H9 (cell line): ENCODE data around the gene PGAP6. TPM values are rescaled to one million over a fixed set of nuclear protein-coding genes. Genes with fewer than 3 reads are reported as not detected.

Experiments used
- DNase-seq: peaks from one replicate; pipeline ENCODE4 v3.0.0-alpha.2; 2017
- H2AFZ ChIP-seq: one replicate; pipeline ENCODE4 v1.6.1; 2013; ENCODE audit warnings: mild to moderate bottlenecking, low read length, control low read depth, moderate library complexity
- H2AK5ac ChIP-seq: 2 replicates; pipeline ENCODE4 v1.6.1; 2013; ENCODE audit warnings: low read length, control low read depth, mixed read lengths; ENCODE audit not compliant: insufficient read length
- H2BK120ac ChIP-seq: one replicate; pipeline ENCODE4 v1.6.1; 2013; ENCODE audit warnings: low read depth, mild to moderate bottlenecking, low read length, control low read depth, inconsistent platforms; ENCODE audit not compliant: poor library complexity, severe bottlenecking
- H2BK12ac ChIP-seq: 2 replicates; pipeline ENCODE4 v1.6.1; 2013; ENCODE audit warnings: low read length, control low read depth, mixed read lengths, low read depth; ENCODE audit not compliant: insufficient read length
- H2BK15ac ChIP-seq: 2 replicates; pipeline ENCODE4 v1.6.1; 2013; ENCODE audit warnings: low read depth, low read length, control low read depth
- H2BK20ac ChIP-seq: one replicate; pipeline ENCODE4 v1.6.1; 2013; ENCODE audit warnings: low read depth, mild to moderate bottlenecking, low read length, control low read depth, inconsistent platforms; ENCODE audit not compliant: poor library complexity, severe bottlenecking
- H2BK5ac ChIP-seq: 2 replicates; pipeline ENCODE4 v1.6.1; 2013; ENCODE audit warnings: low read length, control low read depth, mixed read lengths; ENCODE audit not compliant: insufficient read length
- H3K14ac ChIP-seq: 2 replicates; pipeline ENCODE4 v1.6.1; 2013; ENCODE audit warnings: low read length, control low read depth; ENCODE audit not compliant: insufficient read depth
- H3K18ac ChIP-seq: 2 replicates; pipeline ENCODE4 v1.6.1; 2013; ENCODE audit warnings: low read depth, mild to moderate bottlenecking, mixed read lengths, low read length, control low read depth; ENCODE audit not compliant: insufficient read length
- H3K23ac ChIP-seq: 2 replicates; pipeline ENCODE4 v1.6.1; 2013; ENCODE audit warnings: low read length, control low read depth, mixed read lengths, low read depth; ENCODE audit not compliant: insufficient read length
- H3K23me2 ChIP-seq: 2 replicates; pipeline ENCODE4 v1.6.1; 2013; ENCODE audit warnings: low read depth, mild to moderate bottlenecking, mixed read lengths, low read length, control low read depth; ENCODE audit not compliant: insufficient read length, poor library complexity, severe bottlenecking
- H3K27ac ChIP-seq: 2 replicates; pipeline ENCODE4 v1.5.1; 2013; ENCODE audit warnings: low read length, control low read depth, mixed read lengths, low read depth; ENCODE audit not compliant: insufficient read length
- H3K27me3 ChIP-seq: 2 replicates; pipeline ENCODE4 v1.6.1; 2013; ENCODE audit warnings: low read length, control low read depth, inconsistent platforms; ENCODE audit not compliant: insufficient read depth
- H3K4ac ChIP-seq: 2 replicates; pipeline ENCODE4 v1.6.1; 2013; ENCODE audit warnings: low read depth, mild to moderate bottlenecking, control low read depth, inconsistent platforms, low read length, moderate library complexity
- H3K4me1 ChIP-seq: 2 replicates; pipeline ENCODE4 v1.6.1; 2013; ENCODE audit warnings: low read length, control low read depth, inconsistent platforms; ENCODE audit not compliant: insufficient read depth
- H3K4me2 ChIP-seq: 2 replicates; pipeline ENCODE4 v1.6.1; 2013; ENCODE audit warnings: low read length, control low read depth, mixed read lengths; ENCODE audit not compliant: insufficient read length, insufficient read depth
- H3K56ac ChIP-seq: 2 replicates; pipeline ENCODE4 v1.6.1; 2013; ENCODE audit warnings: low read depth, mild to moderate bottlenecking, mixed read lengths, low read length, control low read depth; ENCODE audit not compliant: insufficient read length
- H3K79me1 ChIP-seq: 2 replicates; pipeline ENCODE4 v1.6.1; 2013; ENCODE audit warnings: low read depth, mild to moderate bottlenecking, moderate library complexity, low read length, control low read depth, inconsistent platforms; ENCODE audit not compliant: insufficient read depth, poor library complexity, severe bottlenecking
- H3K79me2 ChIP-seq: 2 replicates; pipeline ENCODE4 v1.6.1; 2013; ENCODE audit warnings: low read length, control low read depth, inconsistent platforms; ENCODE audit not compliant: insufficient read depth
- H3K9ac ChIP-seq: 2 replicates; pipeline ENCODE4 v1.6.1; 2013; ENCODE audit warnings: low read length, control low read depth, mixed read lengths; ENCODE audit not compliant: insufficient read length; ENCODE audit errors: extremely low read depth
- H3K9me3 ChIP-seq: one replicate; pipeline ENCODE4 v1.6.1; 2013; ENCODE audit warnings: low read depth, low read length, inconsistent platforms; ENCODE audit not compliant: control insufficient read depth
- H3T11ph ChIP-seq: one replicate; pipeline ENCODE4 v1.6.1; 2013; ENCODE audit warnings: mild to moderate bottlenecking, low read length, control low read depth, inconsistent platforms
- H4K20me1 ChIP-seq: one replicate; pipeline ENCODE4 v1.6.1; 2013; ENCODE audit not compliant: control insufficient read depth, insufficient read length, insufficient read depth
- H4K5ac ChIP-seq: 2 replicates; pipeline ENCODE4 v1.6.1; 2013; ENCODE audit warnings: low read depth, mild to moderate bottlenecking, mixed read lengths, low read length, control low read depth; ENCODE audit not compliant: insufficient read length
- H4K8ac ChIP-seq: replicated peaks from 2 replicates; pipeline ENCODE4 v1.6.1; 2013; ENCODE audit warnings: low read length, control low read depth, mixed read lengths, low read depth; ENCODE audit not compliant: insufficient read length
- H4K91ac ChIP-seq: 2 replicates; pipeline ENCODE4 v1.6.1; 2013; ENCODE audit warnings: low read depth, mild to moderate bottlenecking, moderate library complexity, mixed read lengths, low read length, control low read depth; ENCODE audit not compliant: insufficient read length
- H3K27ac Mint-ChIP-seq, 3 experiments: 2 replicates in 2 of 3; 3 replicates in 1 of 3; pipeline ENCODE4 v1.8.0; 2020 to 2021; ENCODE audit warnings: mixed read lengths in 3 of 3, mild to moderate bottlenecking in 1 of 3, moderate library complexity in 1 of 3
- H3K27me3 Mint-ChIP-seq: 2 replicates; pipeline ENCODE4 v1.8.0; 2021; ENCODE audit warnings: low read depth, mild to moderate bottlenecking, moderate library complexity, mixed read lengths
- H3K36me3 Mint-ChIP-seq, 3 experiments: 2 replicates in 2 of 3; 3 replicates in 1 of 3; pipeline ENCODE4 v1.8.0; 2020 to 2021; ENCODE audit warnings: low read depth in 3 of 3, mixed read lengths in 3 of 3; ENCODE audit not compliant: insufficient read depth in 1 of 3
- H3K4me1 Mint-ChIP-seq, 2 experiments: 2 replicates each; pipeline ENCODE4 v1.8.0; 2020; ENCODE audit warnings: mixed read lengths in 2 of 2
- H3K4me3 Mint-ChIP-seq, 2 experiments: 2 replicates in 1 of 2; 3 replicates in 1 of 2; pipeline ENCODE4 v1.8.0; 2020 to 2021; ENCODE audit warnings: mild to moderate bottlenecking in 2 of 2, mixed read lengths in 2 of 2, moderate library complexity in 1 of 2
- H3K9me3 Mint-ChIP-seq, 2 experiments: 2 replicates in 1 of 2; 3 replicates in 1 of 2; pipeline ENCODE4 v1.8.0; 2020; ENCODE audit warnings: mild to moderate bottlenecking in 2 of 2, mixed read lengths in 2 of 2, moderate library complexity in 1 of 2
- WGBS: extraction: QIAGEN DNeasy Blood & Tissue Kit; methylation state at CpG from one replicate; pipeline ENCODE4 v1.1.7; 2013; ENCODE audit warnings: missing lambda C conversion rate, low lambda C conversion rate, mixed read lengths; ENCODE audit not compliant: insufficient read length; ENCODE audit errors: extremely low coverage; 5-methylcytosine and 5-hydroxymethylcytosine counted together
- total RNA-seq: library from RNA; stranded (reverse); gene quantifications from 2 replicates; pipeline ENCODE4 v1.2.1, GENCODE V29; 2021
- TF ChIP-seq, protein P1 (sequence below): fragments of 200-600 bp; sonication (generic); conservative IDR thresholded peaks from 3 replicates; pipeline ENCODE4 v1.8.0; 2021; ENCODE audit warnings: antibody characterized with exemption, mild to moderate bottlenecking

PGAP6 gene
- total RNA-seq, 1 experiment from 2014 or later: 111 TPM

DNA sequence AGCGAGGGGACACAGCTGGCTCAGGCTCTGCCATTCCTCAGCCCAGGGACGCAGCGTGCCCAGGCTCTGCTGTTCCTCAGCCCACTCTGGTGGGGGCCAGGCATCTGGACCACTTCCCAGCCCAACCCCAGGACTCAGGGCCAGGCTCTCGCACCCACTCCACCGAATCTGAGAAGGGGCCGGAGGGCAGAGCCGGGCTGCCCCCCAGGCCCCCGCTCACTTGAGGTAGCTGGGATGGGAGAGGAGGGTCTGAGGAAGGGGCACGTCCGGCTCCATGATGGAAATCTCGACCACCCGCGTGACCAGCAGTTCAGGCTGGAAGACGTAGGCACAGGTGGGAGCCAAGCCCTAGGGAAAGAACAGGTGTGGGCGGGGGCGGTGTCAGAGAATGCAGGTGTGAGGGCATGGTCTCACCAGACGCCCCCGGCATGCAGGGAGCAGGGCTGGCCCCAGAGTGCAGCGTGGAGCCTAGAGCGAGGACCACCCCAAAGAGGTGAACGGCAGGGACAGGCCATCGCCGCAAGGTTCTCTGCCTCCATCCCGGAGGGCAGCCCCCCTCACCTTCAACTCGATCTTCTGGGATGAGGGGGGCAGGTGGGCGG, 4.9 kb downstream of the PGAP6 start:
- Mint-ChIP-seq H3K27me3 (no peaks in the 10 kb centered on the region), H3K27ac (no peak overlapping the region), H3K4me1 (peaks cover 7 to 21% of the 10 kb centered on the region in 2 experiments), H3K4me3 (no peak overlapping the region), H3K9me3 (no peaks in the 10 kb centered on the region), H3K36me3 (peaks cover 5 to 44% (median 17%) of the 10 kb centered on the region in 3 experiments)
- DNase-seq: no peak
- Histone ChIP-seq H3K4ac (no peak overlapping the region), H2BK5ac (no peak overlapping the region), H3K79me1 (no peaks in the 10 kb centered on the region), H3K14ac (no peak overlapping the region), H3K23me2 (peaks cover 6% of the 10 kb centered on the region), H3K9me3 (no peaks in the 10 kb centered on the region), H4K91ac (no peak overlapping the region), H2AK5ac (no peak overlapping the region), H4K8ac (no peak overlapping the region), H3K27ac (no peak overlapping the region), H2BK120ac (no peak overlapping the region), H2BK12ac (no peak overlapping the region), H3K56ac (no peak overlapping the region), H3T11ph (no peak overlapping the region), H2AFZ (no peak overlapping the region), H3K4me2 (no peak overlapping the region), H2BK20ac (no peak overlapping the region), H4K5ac (no peak overlapping the region), H3K23ac (no peak overlapping the region), H3K9ac (no peak overlapping the region), H3K27me3 (no peaks in the 10 kb centered on the region), H4K20me1 (no peaks in the 10 kb centered on the region), H3K18ac (no peak overlapping the region), H3K4me1 (no peaks in the 10 kb centered on the region), H3K79me2 (no peaks in the 10 kb centered on the region; the same call in 1 of the 2 replicates), H2BK15ac (no peak overlapping the region)
- TF ChIP-seq, protein P1, sequence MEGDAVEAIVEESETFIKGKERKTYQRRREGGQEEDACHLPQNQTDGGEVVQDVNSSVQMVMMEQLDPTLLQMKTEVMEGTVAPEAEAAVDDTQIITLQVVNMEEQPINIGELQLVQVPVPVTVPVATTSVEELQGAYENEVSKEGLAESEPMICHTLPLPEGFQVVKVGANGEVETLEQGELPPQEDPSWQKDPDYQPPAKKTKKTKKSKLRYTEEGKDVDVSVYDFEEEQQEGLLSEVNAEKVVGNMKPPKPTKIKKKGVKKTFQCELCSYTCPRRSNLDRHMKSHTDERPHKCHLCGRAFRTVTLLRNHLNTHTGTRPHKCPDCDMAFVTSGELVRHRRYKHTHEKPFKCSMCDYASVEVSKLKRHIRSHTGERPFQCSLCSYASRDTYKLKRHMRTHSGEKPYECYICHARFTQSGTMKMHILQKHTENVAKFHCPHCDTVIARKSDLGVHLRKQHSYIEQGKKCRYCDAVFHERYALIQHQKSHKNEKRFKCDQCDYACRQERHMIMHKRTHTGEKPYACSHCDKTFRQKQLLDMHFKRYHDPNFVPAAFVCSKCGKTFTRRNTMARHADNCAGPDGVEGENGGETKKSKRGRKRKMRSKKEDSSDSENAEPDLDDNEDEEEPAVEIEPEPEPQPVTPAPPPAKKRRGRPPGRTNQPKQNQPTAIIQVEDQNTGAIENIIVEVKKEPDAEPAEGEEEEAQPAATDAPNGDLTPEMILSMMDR: no peak
- no CpG with 5 or more reads among the region's 26 CpGs for WGBS
